SK-N-SH treated with all-trans-retinoic acid at 6 μM for 48 hours (cell line): ENCODE results near the gene ARAP1.

Experiments used
- ATAC-seq: fragments of 200-7000 bp; cut with Tn5 transposase; 3 replicates; pipeline ENCODE4 v1.9.1; 2020; ENCODE audit warnings: mild to moderate bottlenecking, moderate library complexity
- ARNTL ChIP-seq: fragments of 450-650 bp; formaldehyde crosslinking; IDR thresholded peaks from 2 replicates; pipeline ENCODE4 v1.5.0; 2020; ENCODE audit warnings: low read depth, mild to moderate bottlenecking, moderate library complexity, borderline replicate concordance
- BACH2 ChIP-seq: fragments of 250-450 bp; sonication (Bioruptor Pico); IDR thresholded peaks from 2 replicates; pipeline ENCODE4 v1.9.0; 2021; ENCODE audit warnings: mild to moderate bottlenecking, borderline replicate concordance
- CREB5 ChIP-seq: fragments of 250-450 bp; sonication (Bioruptor Pico); IDR thresholded peaks from 2 replicates; pipeline ENCODE4 v1.5.1; 2020; ENCODE audit warnings: low read depth, mild to moderate bottlenecking, moderate library complexity
- CSDC2 ChIP-seq: fragments of 250-450 bp; sonication (Bioruptor Pico); IDR thresholded peaks from 2 replicates; pipeline ENCODE4 v1.5.0; 2020; ENCODE audit warnings: mild to moderate bottlenecking, moderate library complexity
- CSRNP3 ChIP-seq: fragments of 250-450 bp; sonication (Bioruptor Pico); IDR thresholded peaks from 2 replicates; pipeline ENCODE4 v1.5.1; 2021; ENCODE audit warnings: mild to moderate bottlenecking, moderate library complexity
- ESRRG ChIP-seq: fragments of 250-450 bp; sonication (Bioruptor Pico); IDR thresholded peaks from 2 replicates; pipeline ENCODE4 v1.6.1; 2021; ENCODE audit warnings: mild to moderate bottlenecking
- GLIS3 ChIP-seq: fragments of 250-450 bp; sonication (Bioruptor Pico); IDR thresholded peaks from 2 replicates; pipeline ENCODE4 v1.5.0; 2020; ENCODE audit warnings: mild to moderate bottlenecking, moderate library complexity
- ISL1 ChIP-seq: fragments of 250-450 bp; sonication (Bioruptor Pico); IDR thresholded peaks from 2 replicates; pipeline ENCODE4 v2.1.2; 2022; ENCODE audit warnings: mild to moderate bottlenecking, moderate library complexity
- OSR1 ChIP-seq: fragments of 250-450 bp; sonication (Bioruptor Pico); IDR thresholded peaks from 2 replicates; pipeline ENCODE4 v1.8.0; 2022; ENCODE audit warnings: moderate library complexity, mild to moderate bottlenecking, inconsistent platforms
- PPARA ChIP-seq: fragments of 250-450 bp; sonication (Bioruptor Pico); IDR thresholded peaks from 2 replicates; pipeline ENCODE4 v1.5.0; 2020; ENCODE audit warnings: mild to moderate bottlenecking, borderline replicate concordance
- RARB ChIP-seq: fragments of 250-450 bp; sonication (Bioruptor Pico); IDR thresholded peaks from 2 replicates; pipeline ENCODE4 v1.8.0; 2021; ENCODE audit warnings: mild to moderate bottlenecking, moderate library complexity
- SNAI2 ChIP-seq: fragments of 250-450 bp; sonication (Bioruptor Pico); IDR thresholded peaks from 2 replicates; pipeline ENCODE4 v1.5.0; 2020; ENCODE audit warnings: mild to moderate bottlenecking, moderate library complexity
- TCF4 ChIP-seq: fragments of 250-450 bp; sonication (Bioruptor Pico); IDR thresholded peaks from 2 replicates; pipeline ENCODE4 v1.8.0; 2021; ENCODE audit warnings: mild to moderate bottlenecking, moderate library complexity, borderline replicate concordance
- TOX ChIP-seq: fragments of 250-450 bp; sonication (Bioruptor Pico); IDR thresholded peaks from 2 replicates; pipeline ENCODE4 v1.8.0; 2021; ENCODE audit warnings: mild to moderate bottlenecking, moderate library complexity, borderline replicate concordance
- TSHZ2 ChIP-seq: fragments of 250-450 bp; sonication (Bioruptor Pico); IDR thresholded peaks from 2 replicates; pipeline ENCODE4 v1.5.0; 2020; ENCODE audit warnings: mild to moderate bottlenecking, moderate library complexity
- ZC3H10 ChIP-seq: fragments of 250-450 bp; sonication (Bioruptor Pico); IDR thresholded peaks from 2 replicates; pipeline ENCODE4 v1.5.1; 2021; ENCODE audit warnings: mild to moderate bottlenecking, moderate library complexity
- ZFP3 ChIP-seq: fragments of 250-450 bp; sonication (Bioruptor Pico); IDR thresholded peaks from 2 replicates; pipeline ENCODE4 v1.5.0; 2020; ENCODE audit warnings: mild to moderate bottlenecking, moderate library complexity
- ZFP30 ChIP-seq: fragments of 450-650 bp; formaldehyde crosslinking; IDR thresholded peaks from 2 replicates; pipeline ENCODE4 v1.5.0; 2022; ENCODE audit warnings: mild to moderate bottlenecking, moderate library complexity
- ZNF565 ChIP-seq: fragments of 450-650 bp; formaldehyde crosslinking; conservative IDR thresholded peaks from 2 replicates; pipeline ENCODE4 v1.5.0; 2020; ENCODE audit warnings: low read depth, mild to moderate bottlenecking, moderate library complexity
- ZNF70 ChIP-seq: fragments of 450-650 bp; formaldehyde crosslinking; IDR thresholded peaks from 2 replicates; pipeline ENCODE4 v1.5.0; 2020; ENCODE audit warnings: mild to moderate bottlenecking, moderate library complexity
- ZNF8 ChIP-seq: fragments of 450-650 bp; formaldehyde crosslinking; IDR thresholded peaks from 2 replicates; pipeline ENCODE4 v1.5.0; 2020; ENCODE audit warnings: mild to moderate bottlenecking, moderate library complexity
- TF ChIP-seq, protein P1 (sequence below): fragments of 250-450 bp; sonication (Bioruptor Pico); IDR thresholded peaks from 2 replicates; pipeline ENCODE4 v1.8.0; 2020; ENCODE audit warnings: mild to moderate bottlenecking, moderate library complexity, borderline replicate concordance
- TF ChIP-seq, protein P2 (sequence below): fragments of 250-450 bp; sonication (Bioruptor Pico); IDR thresholded peaks from 2 replicates; pipeline ENCODE4 v1.8.0; 2021; ENCODE audit warnings: low read depth, mild to moderate bottlenecking, moderate library complexity, borderline replicate concordance

ARAP1 gene

GRCh38 chr11:72716788-72717435 lies 35.3 kb downstream of the ARAP1 start:
- TF ChIP-seq CSRNP3 (CRISPR knock-in tag) (no peak), ISL1 (CRISPR knock-in tag) (no peak), TCF4 (CRISPR knock-in tag) (no peak), ZFP3 (CRISPR knock-in tag) (no peak), CSDC2 (no peak), PPARA (CRISPR knock-in tag) (no peak), SNAI2 (no peak), ESRRG (no peak), ZC3H10 (CRISPR knock-in tag) (no peak), BACH2 (no peak), ZNF565 (no peak), OSR1 (CRISPR knock-in tag) (no peak), TOX (no peak), ZNF8 (CRISPR knock-in tag) (no peak), ZFP30 (CRISPR knock-in tag) (no peak), ZNF70 (no peak), GLIS3 (no peak), CREB5 (CRISPR knock-in tag) (no peak)
- TF ChIP-seq, protein P1, sequence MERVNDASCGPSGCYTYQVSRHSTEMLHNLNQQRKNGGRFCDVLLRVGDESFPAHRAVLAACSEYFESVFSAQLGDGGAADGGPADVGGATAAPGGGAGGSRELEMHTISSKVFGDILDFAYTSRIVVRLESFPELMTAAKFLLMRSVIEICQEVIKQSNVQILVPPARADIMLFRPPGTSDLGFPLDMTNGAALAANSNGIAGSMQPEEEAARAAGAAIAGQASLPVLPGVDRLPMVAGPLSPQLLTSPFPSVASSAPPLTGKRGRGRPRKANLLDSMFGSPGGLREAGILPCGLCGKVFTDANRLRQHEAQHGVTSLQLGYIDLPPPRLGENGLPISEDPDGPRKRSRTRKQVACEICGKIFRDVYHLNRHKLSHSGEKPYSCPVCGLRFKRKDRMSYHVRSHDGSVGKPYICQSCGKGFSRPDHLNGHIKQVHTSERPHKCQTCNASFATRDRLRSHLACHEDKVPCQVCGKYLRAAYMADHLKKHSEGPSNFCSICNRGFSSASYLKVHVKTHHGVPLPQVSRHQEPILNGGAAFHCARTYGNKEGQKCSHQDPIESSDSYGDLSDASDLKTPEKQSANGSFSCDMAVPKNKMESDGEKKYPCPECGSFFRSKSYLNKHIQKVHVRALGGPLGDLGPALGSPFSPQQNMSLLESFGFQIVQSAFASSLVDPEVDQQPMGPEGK: no peak
- TF ChIP-seq, protein P2, sequence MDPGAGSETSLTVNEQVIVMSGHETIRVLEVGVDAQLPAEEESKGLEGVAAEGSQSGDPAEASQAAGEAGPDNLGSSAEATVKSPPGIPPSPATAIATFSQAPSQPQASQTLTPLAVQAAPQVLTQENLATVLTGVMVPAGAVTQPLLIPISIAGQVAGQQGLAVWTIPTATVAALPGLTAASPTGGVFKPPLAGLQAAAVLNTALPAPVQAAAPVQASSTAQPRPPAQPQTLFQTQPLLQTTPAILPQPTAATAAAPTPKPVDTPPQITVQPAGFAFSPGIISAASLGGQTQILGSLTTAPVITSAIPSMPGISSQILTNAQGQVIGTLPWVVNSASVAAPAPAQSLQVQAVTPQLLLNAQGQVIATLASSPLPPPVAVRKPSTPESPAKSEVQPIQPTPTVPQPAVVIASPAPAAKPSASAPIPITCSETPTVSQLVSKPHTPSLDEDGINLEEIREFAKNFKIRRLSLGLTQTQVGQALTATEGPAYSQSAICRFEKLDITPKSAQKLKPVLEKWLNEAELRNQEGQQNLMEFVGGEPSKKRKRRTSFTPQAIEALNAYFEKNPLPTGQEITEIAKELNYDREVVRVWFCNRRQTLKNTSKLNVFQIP (CRISPR knock-in tag): no peak
- no peak for ATAC-seq

DNA sequence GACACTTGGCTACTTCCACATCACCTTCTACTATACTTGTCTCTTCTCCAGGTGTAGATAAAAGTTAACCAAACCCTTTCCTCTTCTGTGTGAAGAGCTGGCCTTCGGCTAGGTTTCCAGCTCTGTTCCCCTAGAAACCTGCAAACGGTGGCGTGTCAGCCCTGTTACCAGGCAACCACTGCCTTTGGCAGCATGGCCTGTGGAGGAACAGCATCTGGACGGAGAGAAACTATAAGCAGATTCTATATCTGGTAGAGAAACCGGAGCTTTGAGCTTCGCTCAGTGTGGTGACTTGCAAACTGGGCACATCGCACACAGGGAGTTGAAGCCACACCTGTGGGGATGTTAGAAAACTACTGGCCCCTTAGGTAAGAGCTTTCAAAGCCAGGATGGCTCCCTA lies 35.9 kb downstream of the ARAP1 start:
- peak; percentile 23; the same call in 2 of the 3 replicates for ATAC-seq
- no peak for TF ChIP-seq ZNF565
- no peak for TF ChIP-seq ZFP3 (CRISPR knock-in tag)
- no peak for TF ChIP-seq TCF4 (CRISPR knock-in tag)
- TF ChIP-seq PPARA (CRISPR knock-in tag): no peak
- TF ChIP-seq RARB (CRISPR knock-in tag): no peak
- no peak for TF ChIP-seq ZC3H10 (CRISPR knock-in tag)
- TF ChIP-seq ISL1 (CRISPR knock-in tag): no peak
- TF ChIP-seq CSRNP3 (CRISPR knock-in tag): no peak
- no peak for TF ChIP-seq SNAI2
- TF ChIP-seq ARNTL (CRISPR knock-in tag): no peak
- no peak for TF ChIP-seq TSHZ2 (CRISPR knock-in tag)
- TF ChIP-seq ZNF8 (CRISPR knock-in tag): no peak
- TF ChIP-seq TOX: no peak
- TF ChIP-seq CSDC2: no peak
